Activated naive CD4-positive, alpha-beta T cell treated with anti-CD3 and anti-CD28 coated beads for 36 hours (primary cell): ENCODE results near the gene RPS16. TPM values are rescaled to one million over a fixed set of nuclear protein-coding genes. Genes with fewer than 3 reads are reported as not detected.

Experiments used
- CTCF ChIA-PET: fragments of 350-600 bp; sonication (Branson Sonifier 250); formaldehyde crosslinking; loops from one replicate; lab custom pipeline; 2021; ENCODE audit warnings: antibody characterized with exemption; lab: Charles Lee
- DNase-seq: peaks from one replicate; pipeline ENCODE4 v3.0.0-alpha.2; 2020
- H3K27ac Mint-ChIP-seq: one replicate; pipeline ENCODE4 v1.8.0; 2021; ENCODE audit warnings: mild to moderate bottlenecking, mixed read lengths
- H3K27me3 Mint-ChIP-seq: one replicate; pipeline ENCODE4 v1.8.0; 2021; ENCODE audit warnings: low read depth, mixed read lengths
- H3K36me3 Mint-ChIP-seq: one replicate; pipeline ENCODE4 v1.8.0; 2021; ENCODE audit warnings: low read depth, mixed read lengths
- H3K4me1 Mint-ChIP-seq: one replicate; pipeline ENCODE4 v1.8.0; 2021; ENCODE audit warnings: low read depth, mixed read lengths
- H3K4me3 Mint-ChIP-seq: one replicate; pipeline ENCODE4 v1.8.0; 2021; ENCODE audit warnings: mild to moderate bottlenecking, moderate library complexity, mixed read lengths
- H3K9me3 Mint-ChIP-seq: one replicate; pipeline ENCODE4 v1.8.0; 2021; ENCODE audit warnings: mixed read lengths
- intact Hi-C: fragments of 100-400 bp; cut with micrococcal nuclease; formaldehyde crosslinking; loops from one replicate; pipeline ENCODE4 v1.15.1; 2023
- total RNA-seq, 2 experiments: library from RNA; stranded (reverse); gene quantifications; one replicate each; pipeline ENCODE4 v1.2.3, GENCODE V29; 2021

The RPS16 gene
- total RNA-seq, 2 experiments from 2014 or later: 4,195 to 4,327 TPM

DNA sequence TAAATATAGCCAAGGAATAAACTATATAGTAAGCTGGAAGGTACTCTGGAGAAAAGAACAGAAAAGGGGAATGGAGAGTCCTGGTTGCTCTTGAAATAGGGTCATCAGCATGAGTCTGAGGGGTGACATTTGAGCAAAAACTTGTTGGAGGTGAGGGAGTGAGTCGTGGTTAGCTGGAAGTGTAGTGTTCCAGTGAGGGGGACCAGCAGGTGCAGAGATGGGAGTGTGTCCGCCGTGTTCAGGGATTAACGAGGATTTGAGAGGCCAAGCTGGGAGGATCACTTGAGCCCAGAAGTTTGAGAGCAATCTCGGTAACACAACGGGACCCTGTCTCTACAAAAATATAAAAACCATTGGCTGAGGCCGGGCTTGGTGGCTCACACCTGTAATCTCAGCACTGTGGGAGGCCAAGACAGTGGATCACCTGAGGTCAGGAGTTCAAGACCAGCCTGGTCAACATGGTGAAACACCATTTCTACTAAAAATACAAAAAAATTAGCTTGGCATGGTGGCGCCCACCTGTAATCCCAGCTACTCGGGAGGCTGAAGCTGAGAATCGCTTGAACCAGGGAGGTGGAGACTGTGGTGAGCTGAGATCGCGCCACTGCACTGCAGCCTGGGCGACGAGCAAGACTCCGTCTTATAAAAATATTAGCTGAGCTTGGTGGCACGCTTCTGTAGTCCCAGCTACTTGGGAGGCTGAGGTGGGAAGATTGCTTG lies 10.8 kb upstream of the RPS16 start:
- no peaks in the 10 kb centered on the region for H3K27me3 Mint-ChIP-seq
- H3K9me3 Mint-ChIP-seq: no peaks in the 10 kb centered on the region
- peak overlapping the region; percentile 99 for H3K4me3 Mint-ChIP-seq
- peaks cover 39% of the 10 kb centered on the region for H3K36me3 Mint-ChIP-seq
- intact Hi-C loops: loop anchor here (10.0 kb wide), 2 partner anchors 398 to 548 kb away; partner anchors contain the start of genes FBL and ZNF546
- peaks cover 53% of the 10 kb centered on the region for H3K4me1 Mint-ChIP-seq
- CTCF ChIA-PET: interaction anchor here (0.6 to 4.1 kb wide), 3 partner anchors 11 to 250 kb away, joined by 3 to 13 read pairs (median 3); partner anchors contain the start of genes NCCRP1 and RPS16
- DNase-seq: no peak
- H3K27ac Mint-ChIP-seq: peak overlapping the region; percentile 96

DNA sequence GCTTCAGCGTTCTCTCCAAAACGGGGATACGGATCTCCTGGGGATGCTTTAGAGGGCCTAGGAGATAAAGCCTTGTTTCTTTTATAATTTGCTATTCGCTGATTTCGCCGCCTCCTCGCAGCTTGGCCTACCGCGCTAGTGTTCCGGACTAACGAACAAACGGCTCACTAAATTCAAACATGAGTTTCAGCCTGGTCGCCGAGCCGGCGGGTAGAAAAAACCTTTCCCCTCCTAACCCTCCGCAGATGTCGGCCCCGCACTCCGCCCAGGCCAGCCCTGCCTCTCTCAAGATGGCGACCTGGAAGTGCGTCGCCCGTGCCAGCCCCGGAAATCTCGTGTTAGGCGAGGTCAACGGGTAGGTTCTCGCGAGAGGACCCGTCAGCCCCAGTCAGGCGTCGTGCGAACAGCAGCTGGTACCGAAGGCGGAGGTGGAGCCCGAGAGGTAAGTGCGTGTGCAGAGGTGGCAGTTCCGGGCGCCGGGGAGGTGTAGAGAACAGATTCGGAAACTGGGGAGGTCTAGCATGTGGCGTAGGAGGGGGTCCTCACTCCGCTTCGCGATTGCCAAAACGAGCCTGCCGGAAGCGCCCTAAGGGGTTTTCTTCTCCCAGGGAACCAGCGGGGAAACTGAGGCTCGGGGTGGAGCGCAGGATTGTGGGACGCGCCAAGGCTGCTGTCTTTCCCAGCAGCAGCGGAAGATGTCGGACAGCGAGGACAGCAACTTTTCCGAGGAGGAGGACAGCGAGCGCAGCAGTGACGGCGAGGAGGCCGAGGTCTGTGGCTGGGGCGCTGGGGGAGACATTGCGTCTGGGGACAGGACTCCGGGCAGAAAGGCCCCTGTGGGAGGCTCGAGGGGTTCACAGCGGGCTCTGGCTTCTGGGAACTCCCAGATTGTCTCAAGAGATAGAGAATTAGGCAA lies 9.7 kb upstream of the RPS16 start, which contains the start of gene SUPT5H:
Gene SUPT5H (plus strand): TSS at position 387 of the 916 bp plus-strand sequence. CDS start 309 bp downstream, at position 696.
- no peaks in the 10 kb centered on the region for H3K27me3 Mint-ChIP-seq
- H3K4me1 Mint-ChIP-seq: peaks cover 48% of the 10 kb centered on the region
- peaks cover 36% of the 10 kb centered on the region for H3K36me3 Mint-ChIP-seq
- no peaks in the 10 kb centered on the region for H3K9me3 Mint-ChIP-seq
- H3K27ac Mint-ChIP-seq: peak within 1 kb of the TSS; percentile 96
- CTCF ChIA-PET: interaction anchor here (0.6 to 4.1 kb wide), 3 partner anchors 10 to 105 kb away, joined by 3 to 13 read pairs (median 5); partner anchors contain the start of gene RPS16
- peak; percentile 99 for DNase-seq
- H3K4me3 Mint-ChIP-seq: peak within 1 kb of the TSS; percentile 99
- intact Hi-C loops: loop anchor here (1.0 to 10.0 kb wide), 7 partner anchors 9 to 549 kb away; partner anchors contain the start of genes EID2, FBL, PLEKHG2 and TIMM50

DNA sequence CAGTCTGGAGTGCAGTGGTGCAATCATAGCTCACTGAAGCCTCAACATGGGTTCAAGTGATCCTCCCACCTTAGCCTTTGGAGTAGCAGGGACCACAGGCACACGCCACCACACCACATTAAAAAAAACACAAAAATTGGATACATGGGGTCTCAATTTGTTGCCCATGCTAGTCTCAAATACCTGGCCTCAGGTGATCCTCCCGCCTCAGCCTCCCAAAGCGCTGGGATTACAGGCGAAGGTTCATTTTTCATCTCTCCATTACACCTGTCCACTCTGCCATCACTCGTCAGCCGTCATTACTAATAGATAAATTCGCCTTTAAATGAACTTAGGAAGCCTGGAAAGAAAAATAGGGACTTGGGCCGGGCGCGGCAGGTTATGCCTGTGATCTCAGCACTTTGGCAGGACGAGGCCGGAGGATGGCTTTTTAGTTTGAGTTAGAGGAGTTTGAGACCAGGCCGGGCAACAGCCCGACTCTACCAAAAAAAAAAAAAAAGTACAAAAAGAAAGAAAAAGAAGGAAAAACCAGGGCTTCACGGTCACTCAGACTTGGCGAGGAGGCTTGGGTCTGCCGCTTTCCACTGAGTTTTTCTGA lies 8.9 kb upstream of the RPS16 start:
- CTCF ChIA-PET: interaction anchor here (0.6 to 4.1 kb wide), 4 partner anchors 9 to 106 kb away, joined by 3 to 13 read pairs (median 4); partner anchors contain the start of gene RPS16
- intact Hi-C loops: loop anchor here (1.0 to 10.0 kb wide), 7 partner anchors 8 to 550 kb away; partner anchors contain the start of genes EID2, FBL, PLEKHG2 and TIMM50
- peak overlapping the region; percentile 99 for H3K4me3 Mint-ChIP-seq
- H3K9me3 Mint-ChIP-seq: no peaks in the 10 kb centered on the region
- peaks cover 46% of the 10 kb centered on the region for H3K4me1 Mint-ChIP-seq
- no peak for DNase-seq
- peaks cover 36% of the 10 kb centered on the region for H3K36me3 Mint-ChIP-seq
- H3K27me3 Mint-ChIP-seq: no peaks in the 10 kb centered on the region
- peak overlapping the region; percentile 96 for H3K27ac Mint-ChIP-seq

DNA sequence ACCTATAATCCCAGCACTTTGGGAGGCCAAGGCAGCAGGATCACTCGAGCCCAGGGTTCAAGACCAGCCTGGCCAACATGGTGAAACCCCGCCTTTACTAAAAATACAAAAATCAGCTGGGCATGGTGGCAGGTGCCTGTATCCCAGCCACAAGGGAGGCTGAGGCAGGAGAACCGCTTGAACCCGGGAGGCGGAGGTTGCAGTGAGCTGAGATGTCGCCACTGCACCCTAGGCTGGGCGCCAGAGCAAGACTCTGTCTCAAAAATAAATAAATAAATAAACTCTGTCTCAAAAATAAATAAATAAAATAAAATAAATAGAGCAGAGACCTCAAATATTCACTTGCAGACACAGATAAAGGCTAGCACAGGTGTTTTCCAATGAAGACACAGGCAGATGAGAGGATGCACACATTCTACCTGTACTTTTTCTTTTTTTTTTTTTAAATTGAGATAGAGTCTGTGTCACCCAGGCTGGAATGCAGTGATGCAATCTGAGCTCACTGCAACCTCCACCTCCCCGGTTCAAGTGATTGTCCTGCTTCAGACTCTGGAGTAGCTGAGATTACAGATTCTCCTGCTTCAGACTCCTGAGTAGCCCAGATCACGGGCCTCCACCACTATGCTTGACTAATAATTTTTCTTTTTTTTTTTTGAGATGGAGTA lies 2.7 kb upstream of the RPS16 start:
- intact Hi-C loops: no loop called here
- H3K4me3 Mint-ChIP-seq: no peak overlapping the region

DNA sequence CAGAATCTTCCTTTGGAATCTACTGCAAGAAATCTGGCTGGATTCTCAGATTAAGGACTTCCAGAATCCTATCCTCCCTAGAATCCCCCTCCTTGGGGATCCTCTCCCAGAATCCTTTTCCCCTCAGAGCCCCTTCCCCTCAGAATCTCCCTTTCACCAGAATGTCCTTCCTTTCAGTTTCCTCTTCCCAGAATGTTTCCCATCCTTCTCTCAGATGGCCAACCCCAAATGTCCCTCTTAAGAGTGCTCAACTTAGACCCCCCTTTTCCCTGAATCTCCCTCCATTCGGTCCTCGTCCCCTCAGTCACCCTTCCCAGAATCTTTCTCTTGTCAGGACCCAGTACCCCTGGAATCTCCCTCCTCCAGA lies 584 bp upstream of the RPS16 start:
- Mint-ChIP-seq H3K4me3 (peak overlapping the region; percentile 99), H3K27me3 (no peaks in the 10 kb centered on the region), H3K9me3 (no peaks in the 10 kb centered on the region), H3K27ac (peak overlapping the region; percentile 99), H3K4me1 (peaks cover 50% of the 10 kb centered on the region), H3K36me3 (peaks cover 36% of the 10 kb centered on the region)
- CTCF ChIA-PET: interaction anchor here (0.5 to 1.8 kb wide), 8 partner anchors 9 to 1062 kb away, joined by 3 to 13 read pairs (median 6); partner anchors contain the start of genes EID2B, PLEKHG2, PSMD8 and SUPT5H
- DNase-seq: no peak
- intact Hi-C loops: loop anchor here (1.0 to 2.0 kb wide), 4 partner anchors 9 to 94 kb away; partner anchors contain the start of genes MED29, PAF1, PLEKHG2 and SAMD4B

More for the DNA sequence above, 2.7 kb upstream of the RPS16 start:
- no peak for DNase-seq
- H3K27ac Mint-ChIP-seq: no peak overlapping the region
- H3K4me1 Mint-ChIP-seq: peaks cover 36% of the 10 kb centered on the region
- no peaks in the 10 kb centered on the region for H3K9me3 Mint-ChIP-seq
- no peaks in the 10 kb centered on the region for H3K27me3 Mint-ChIP-seq
- peaks cover 27% of the 10 kb centered on the region for H3K36me3 Mint-ChIP-seq
- CTCF ChIA-PET: interaction anchor here (0.6 to 4.1 kb wide), 7 partner anchors 12 to 234 kb away, joined by 3 to 61 read pairs (median 4); partner anchors contain the start of gene EID2B

DNA sequence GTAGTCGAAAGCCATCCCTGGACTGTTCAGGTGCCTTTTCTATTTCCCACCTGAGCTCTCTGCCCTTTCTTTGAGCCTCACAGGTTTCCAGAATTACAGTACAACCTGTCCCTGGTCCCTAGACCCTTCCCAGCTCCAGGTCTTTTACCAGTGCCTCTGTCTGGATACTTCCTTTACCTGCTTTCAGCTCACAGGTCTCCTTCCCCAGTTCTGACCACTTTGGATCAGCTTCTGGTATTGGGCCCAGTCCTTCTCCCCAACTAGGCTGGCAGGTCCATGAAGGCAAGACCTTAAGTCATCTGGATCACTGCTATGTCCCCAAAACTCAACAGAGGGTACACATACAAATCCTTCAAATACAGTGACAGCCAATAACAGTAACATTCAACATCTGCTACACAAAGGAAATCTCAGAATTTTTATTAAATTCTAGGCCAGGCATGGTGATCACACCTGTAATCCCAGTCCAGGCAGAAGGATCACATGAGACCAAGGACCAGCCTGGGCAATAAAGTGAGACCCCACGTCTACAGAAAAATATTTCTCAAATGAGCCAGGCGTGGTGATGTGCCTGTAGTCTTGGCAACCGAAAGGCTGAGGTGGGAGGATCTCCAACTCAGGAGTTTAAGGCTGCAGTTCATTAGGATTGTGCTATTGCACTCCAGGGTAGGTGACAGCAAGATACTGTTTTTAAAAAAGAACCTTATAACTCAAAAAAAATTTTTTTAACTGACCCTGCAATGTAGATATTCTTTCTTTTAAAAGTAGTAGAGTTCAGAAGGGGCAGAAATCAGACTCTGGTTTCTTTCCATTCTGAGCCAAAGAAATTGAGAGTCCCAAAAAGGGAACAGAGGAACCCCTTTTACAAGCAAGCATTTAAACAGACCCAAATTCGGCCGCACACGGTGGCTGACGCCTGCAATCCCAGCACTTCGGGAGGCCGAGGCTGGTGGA lies 1.3 kb downstream of the RPS16 start:
- Mint-ChIP-seq H3K4me3 (peak overlapping the region; percentile 99), H3K27ac (peak overlapping the region; percentile 99), H3K9me3 (no peaks in the 10 kb centered on the region), H3K27me3 (no peaks in the 10 kb centered on the region), H3K4me1 (peaks cover 54% of the 10 kb centered on the region), H3K36me3 (peaks cover 41% of the 10 kb centered on the region)
- intact Hi-C loops: no loop called here
- no peak for DNase-seq
- CTCF ChIA-PET: interaction anchor here (0.6 to 1.8 kb wide), 5 partner anchors 11 to 99 kb away, joined by 3 to 13 read pairs (median 7); partner anchors contain the start of genes EID2B, PLEKHG2 and SUPT5H

DNA sequence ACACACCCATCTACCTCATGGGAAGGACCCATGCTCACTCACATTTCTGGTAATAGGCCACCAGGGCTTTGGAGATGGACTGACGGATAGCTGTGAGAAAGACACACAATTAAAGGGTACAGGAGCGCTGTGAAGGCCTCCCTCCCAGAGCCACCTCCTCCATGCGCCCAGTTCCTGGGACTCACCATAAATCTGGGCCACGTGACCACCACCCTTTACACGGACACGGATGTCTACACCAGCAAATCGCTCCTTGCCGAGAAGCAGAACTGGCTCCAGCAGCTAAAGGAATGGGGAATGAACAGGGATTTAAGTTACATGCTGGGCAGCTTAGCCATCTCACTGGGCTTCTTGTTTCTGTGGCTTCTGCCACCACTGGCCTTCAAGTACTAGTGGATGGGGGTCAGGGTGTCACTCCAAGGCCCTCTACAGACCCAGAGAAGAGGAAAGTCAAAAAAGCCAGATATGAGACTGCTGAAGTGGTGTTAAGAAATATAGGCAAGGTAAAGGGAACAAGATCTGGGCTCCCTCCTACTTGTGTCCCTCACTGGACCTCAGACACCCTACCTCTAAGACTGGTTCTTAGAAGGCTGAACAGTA lies 2.2 kb downstream of the RPS16 start:
- no peak for DNase-seq
- Mint-ChIP-seq H3K27me3 (no peaks in the 10 kb centered on the region), H3K4me1 (peaks cover 54% of the 10 kb centered on the region), H3K27ac (peak overlapping the region; percentile 99), H3K4me3 (peak overlapping the region; percentile 99), H3K9me3 (no peaks in the 10 kb centered on the region), H3K36me3 (peaks cover 41% of the 10 kb centered on the region)
- intact Hi-C loops: no loop called here
- CTCF ChIA-PET: interaction anchor here (1.2 kb wide), 1 partner anchor 42 kb away, joined by 3 read pairs; no protein-coding TSS in a partner anchor

DNA sequence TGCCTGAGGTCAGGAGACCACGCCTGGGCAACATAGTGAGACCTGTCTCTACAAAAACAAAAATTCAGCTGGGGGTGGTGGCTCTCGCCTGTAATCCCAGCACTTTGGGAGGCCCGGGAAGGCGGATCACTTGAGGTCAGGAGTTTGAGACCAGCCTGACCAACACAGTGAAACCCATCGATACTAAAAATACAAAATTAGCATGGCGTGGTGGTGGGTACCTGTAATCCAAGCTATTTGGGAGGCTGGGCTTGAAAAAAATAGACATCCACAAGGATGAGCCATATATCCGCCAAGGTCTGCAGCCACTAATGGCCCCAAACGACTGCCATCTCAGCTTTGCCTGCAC lies 3.1 kb downstream of the RPS16 start:
- DNase-seq: no peak
- peaks cover 54% of the 10 kb centered on the region for H3K4me1 Mint-ChIP-seq
- intact Hi-C loops: no loop called here
- peak overlapping the region; percentile 70 for H3K27ac Mint-ChIP-seq
- no peaks in the 10 kb centered on the region for H3K9me3 Mint-ChIP-seq
- peaks cover 41% of the 10 kb centered on the region for H3K36me3 Mint-ChIP-seq
- H3K27me3 Mint-ChIP-seq: no peaks in the 10 kb centered on the region
- CTCF ChIA-PET: interaction anchor here (1.4 kb wide), 1 partner anchor 108 kb away, joined by 3 read pairs; no protein-coding TSS in a partner anchor
- peak overlapping the region; percentile 33 for H3K4me3 Mint-ChIP-seq

DNA sequence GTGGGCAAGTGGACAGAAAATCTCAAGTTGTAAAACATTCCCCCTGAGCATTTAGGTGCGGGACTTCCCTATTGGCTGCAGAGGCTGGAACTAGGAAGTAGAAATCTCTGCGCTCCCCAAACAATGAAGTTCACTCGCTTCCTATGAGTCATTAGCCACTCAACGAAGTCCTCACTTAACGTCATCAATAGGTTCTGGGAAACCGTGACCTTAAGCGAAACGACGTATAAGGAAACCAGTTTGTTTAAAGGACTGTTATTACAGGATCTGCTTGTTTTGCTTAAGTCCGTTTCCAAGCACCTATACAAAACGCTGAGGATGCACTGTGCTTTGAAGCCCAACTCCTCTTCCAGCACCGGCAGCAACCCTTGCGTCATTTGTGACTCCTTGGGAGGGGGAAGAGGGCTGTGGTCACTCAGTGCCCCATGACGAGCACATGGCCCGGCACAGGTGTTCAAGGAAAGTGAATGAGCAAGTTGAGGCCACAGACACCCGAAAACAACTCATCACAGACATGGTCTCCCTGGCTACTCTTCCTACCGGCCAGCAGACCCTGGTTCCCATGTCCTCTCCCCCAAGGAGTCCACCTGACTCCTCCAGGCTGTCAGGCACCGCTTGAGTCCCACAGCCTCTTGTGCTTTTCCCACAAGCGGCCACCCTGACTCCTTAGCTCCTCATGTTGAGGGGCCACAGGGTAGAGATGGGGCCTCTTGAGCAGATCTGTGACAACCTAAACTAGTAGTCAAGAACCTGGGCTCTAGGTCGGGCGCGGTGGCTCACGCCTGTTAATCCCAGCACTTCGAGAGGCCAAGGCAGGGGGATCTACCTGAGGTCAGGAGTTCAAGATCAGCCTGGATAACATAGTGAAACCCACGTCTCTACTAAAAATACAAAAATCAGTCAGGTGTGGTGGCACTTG lies 4.8 kb downstream of the RPS16 start:
- Mint-ChIP-seq H3K4me1 (peaks cover 43% of the 10 kb centered on the region), H3K36me3 (peaks cover 40% of the 10 kb centered on the region), H3K27ac (peak overlapping the region; percentile 93), H3K27me3 (no peaks in the 10 kb centered on the region), H3K9me3 (no peaks in the 10 kb centered on the region), H3K4me3 (peak overlapping the region; percentile 18)
- intact Hi-C loops: loop anchor here (1.0 to 2.0 kb wide), 3 partner anchors 14 to 33 kb away; partner anchors contain the start of genes PLEKHG2 and SUPT5H
- DNase-seq: peak; percentile 78
- CTCF ChIA-PET: no interaction called here
